Right atrium auricular region (tissue), 2 donors: ENCODE results near the gene KCTD15. TPM values are rescaled to one million over a fixed set of nuclear protein-coding genes. Genes with fewer than 3 reads are reported as not detected.

Experiments
- DNase-seq: peaks from one replicate; pipeline ENCODE4 v3.0.0-alpha.2; 2019; ENCODE audit warnings: low spot score
- H3K27ac ChIP-seq, 2 donors: fragments of 200-600 bp; sonication (generic); 1 replicate in 1 of 2; 2 replicates in 1 of 2; pipeline ENCODE4 v1.5.1; 2016 to 2019
- H3K27me3 ChIP-seq, 2 donors: fragments of 200-600 bp; sonication (generic); one replicate each; pipeline versions ENCODE4 v1.5.1 to v1.6.0; 2017 to 2019
- H3K36me3 ChIP-seq: fragments of 200-600 bp; sonication (generic); one replicate; pipeline ENCODE4 v1.5.1; 2016
- H3K4me1 ChIP-seq, 2 donors: fragments of 200-600 bp; sonication (generic); one replicate each; pipeline versions ENCODE4 v1.5.1 to v1.6.0; 2017 to 2019
- H3K4me3 ChIP-seq, 2 donors: fragments of 200-600 bp; sonication (generic); 1 replicate in 1 of 2; 2 replicates in 1 of 2; pipeline ENCODE4 v1.5.1; 2017 to 2019; ENCODE audit warnings: mild to moderate bottlenecking in 1 of 2, moderate library complexity in 1 of 2
- H3K9me3 ChIP-seq, 2 donors: fragments of 200-600 bp; sonication (generic); one replicate each; pipeline ENCODE4 v1.5.1; 2019
- CTCF ChIP-seq, 2 donors: fragments of 200-600 bp; sonication (generic); IDR thresholded peaks; one replicate each; pipeline ENCODE4 v1.5.1; 2019; ENCODE audit warnings: antibody characterized with exemption in 2 of 2
- total RNA-seq, 2 donors: library from RNA; depleted of rRNA; stranded (reverse); fragments of >200 nt; gene quantifications; one replicate each; pipeline ENCODE4 v1.1.0, GENCODE V29; 2016

Gene KCTD15
- total RNA-seq, 2 donors from 2014 or later = 8.6 to 24.4 TPM

DNA sequence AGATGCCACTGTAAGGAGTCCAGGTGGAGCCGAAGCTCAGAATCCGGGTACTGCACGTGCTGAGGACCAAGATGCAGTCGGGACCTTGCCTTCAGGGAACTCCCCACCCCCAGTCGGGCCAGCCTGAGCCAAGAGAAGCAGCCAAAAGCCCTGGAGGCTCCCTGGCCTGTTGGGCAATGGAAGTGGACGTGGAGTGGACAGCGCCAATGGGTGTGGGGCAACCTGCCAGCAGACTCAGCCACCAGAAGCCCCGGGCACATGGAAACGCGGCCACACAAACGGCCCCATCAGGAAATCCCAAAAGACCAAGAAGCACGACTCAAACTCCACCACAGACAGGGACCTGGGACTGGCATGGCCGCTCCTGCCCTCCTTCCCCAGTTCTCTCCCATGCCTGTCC, 30.0 kb upstream of the KCTD15 start:
- no peak for DNase-seq
- no peak overlapping the region for H3K4me3 ChIP-seq
- TF ChIP-seq CTCF (IDR thresholded peaks at IDR 0.05) = no peak

GRCh38 chr19:33767898-33768413, 28.7 kb upstream of the KCTD15 start:
- TF ChIP-seq CTCF (IDR thresholded peaks at IDR 0.05) = peak in 1 of 2 donors; percentile 30
- Histone ChIP-seq H3K27ac (no peak overlapping the region), H3K36me3 (no peaks in the 10 kb centered on the region), H3K27me3 (no peaks in the 10 kb centered on the region), H3K4me1 (no peaks in the 10 kb centered on the region), H3K9me3 (no peaks in the 10 kb centered on the region), H3K4me3 (no peak overlapping the region)
- no peak for DNase-seq

More for the DNA sequence above, 30.0 kb upstream of the KCTD15 start:
- Histone ChIP-seq H3K9me3 (no peaks in the 10 kb centered on the region), H3K27ac (no peak overlapping the region), H3K4me1 (no peaks in the 10 kb centered on the region), H3K27me3 (no peaks in the 10 kb centered on the region), H3K36me3 (no peaks in the 10 kb centered on the region)

- H3K27ac ChIP-seq = no peak overlapping the region
- H3K27me3 ChIP-seq = no peaks in the 10 kb centered on the region
- H3K9me3 ChIP-seq = no peaks in the 10 kb centered on the region
Measured at GRCh38 chr19:33769208-33769607, 27.5 kb upstream of the KCTD15 start.

GRCh38 chr19:33770107-33770506, 26.6 kb upstream of the KCTD15 start:
- Histone ChIP-seq H3K27me3 (no peaks in the 10 kb centered on the region), H3K4me3 (no peak overlapping the region), H3K4me1 (no peaks in the 10 kb centered on the region), H3K27ac (no peak overlapping the region), H3K9me3 (no peaks in the 10 kb centered on the region), H3K36me3 (no peaks in the 10 kb centered on the region)
- TF ChIP-seq CTCF (IDR thresholded peaks at IDR 0.05) = no peak
- no peak for DNase-seq

More at GRCh38 chr19:33769208-33769607, 27.5 kb upstream of the KCTD15 start:
- H3K4me3 ChIP-seq = no peak overlapping the region
- no peaks in the 10 kb centered on the region for H3K36me3 ChIP-seq
- H3K4me1 ChIP-seq = no peaks in the 10 kb centered on the region
- no peak for TF ChIP-seq CTCF (IDR thresholded peaks at IDR 0.05)
- DNase-seq = no peak

- H3K27ac ChIP-seq = no peak overlapping the region
- H3K36me3 ChIP-seq = no peaks in the 10 kb centered on the region
- no peaks in the 10 kb centered on the region for H3K4me1 ChIP-seq
- no peaks in the 10 kb centered on the region for H3K27me3 ChIP-seq
- no peak overlapping the region for H3K4me3 ChIP-seq
- peak; percentile 72 to 90 for TF ChIP-seq CTCF (IDR thresholded peaks at IDR 0.05)
- peak; percentile 70 for DNase-seq
- H3K9me3 ChIP-seq = no peaks in the 10 kb centered on the region
Measured at GRCh38 chr19:33771384-33772101, 25.1 kb upstream of the KCTD15 start.
